ENCODE data around the gene PCDHGB2. TPM values are rescaled to one million over a fixed set of nuclear protein-coding genes. Genes with fewer than 3 reads are reported as not detected.
"Not testable (repeated sequence)": the region's sequence is repeated elsewhere in the genome, so short reads cannot be mapped to it uniquely, and the experiment has no call there.

The PCDHGB2 gene
- total RNA-seq (2021) (4.1 to 5.5 TPM (median 5.2 TPM) in 3 replicates), Bru-seq, nascent RNA (percentile 80 among the genes with signal in this experiment)
- long read RNA-seq, experiment 1: 0 reads
- long read RNA-seq, experiment 2, partial matches to known transcripts: 0 of 2 reads
- long read RNA-seq, experiment 2, other reads (novel, unspliced or antisense): 0 of 2 reads
- long read RNA-seq, experiment 3: 0 reads

DNA sequence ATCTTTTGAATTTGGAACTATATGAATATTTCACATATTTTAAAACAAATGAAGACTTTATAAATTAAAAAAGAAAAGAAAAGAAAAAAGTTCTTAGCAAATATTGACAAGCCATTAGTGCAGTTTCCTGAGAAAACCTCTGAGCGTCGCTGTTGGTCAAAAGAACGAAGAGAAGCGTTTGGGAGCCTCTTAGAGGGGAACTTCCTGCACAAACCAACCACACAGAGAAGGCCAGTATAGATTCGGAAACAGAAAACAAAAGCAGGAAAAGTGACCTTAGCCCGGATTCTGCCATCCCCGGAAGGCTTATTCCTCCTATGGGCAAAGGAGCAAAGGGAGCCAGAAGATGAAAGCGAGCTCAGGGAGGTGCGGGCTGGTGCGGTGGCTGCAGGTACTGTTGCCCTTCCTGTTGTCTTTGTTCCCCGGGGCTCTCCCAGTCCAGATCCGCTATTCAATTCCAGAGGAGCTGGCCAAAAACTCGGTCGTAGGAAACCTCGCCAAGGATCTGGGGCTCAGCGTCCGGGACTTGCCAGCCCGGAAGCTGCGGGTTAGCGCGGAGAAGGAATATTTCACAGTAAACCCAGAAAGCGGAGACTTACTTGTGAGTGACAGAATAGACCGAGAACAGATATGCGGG is at the start of gene PCDHGB2:
TSS of gene PCDHGB2 (plus strand) at position 205 of the 637 bp plus-strand sequence. CDS start at position 347, 142 bp downstream.
- peak; percentile 83 for ATAC-seq
- peaks cover 27% of the 10 kb centered on the region for H3K4me1 Mint-ChIP-seq
- peaks cover 62% of the 10 kb centered on the region for H3K9me3 Mint-ChIP-seq
- TF ChIP-seq OVOL2 (CRISPR knock-in tag; IDR thresholded peaks at IDR 0.05; ENCODE audit: borderline replicate concordance): no peak
- TF ChIP-seq, protein P1, sequence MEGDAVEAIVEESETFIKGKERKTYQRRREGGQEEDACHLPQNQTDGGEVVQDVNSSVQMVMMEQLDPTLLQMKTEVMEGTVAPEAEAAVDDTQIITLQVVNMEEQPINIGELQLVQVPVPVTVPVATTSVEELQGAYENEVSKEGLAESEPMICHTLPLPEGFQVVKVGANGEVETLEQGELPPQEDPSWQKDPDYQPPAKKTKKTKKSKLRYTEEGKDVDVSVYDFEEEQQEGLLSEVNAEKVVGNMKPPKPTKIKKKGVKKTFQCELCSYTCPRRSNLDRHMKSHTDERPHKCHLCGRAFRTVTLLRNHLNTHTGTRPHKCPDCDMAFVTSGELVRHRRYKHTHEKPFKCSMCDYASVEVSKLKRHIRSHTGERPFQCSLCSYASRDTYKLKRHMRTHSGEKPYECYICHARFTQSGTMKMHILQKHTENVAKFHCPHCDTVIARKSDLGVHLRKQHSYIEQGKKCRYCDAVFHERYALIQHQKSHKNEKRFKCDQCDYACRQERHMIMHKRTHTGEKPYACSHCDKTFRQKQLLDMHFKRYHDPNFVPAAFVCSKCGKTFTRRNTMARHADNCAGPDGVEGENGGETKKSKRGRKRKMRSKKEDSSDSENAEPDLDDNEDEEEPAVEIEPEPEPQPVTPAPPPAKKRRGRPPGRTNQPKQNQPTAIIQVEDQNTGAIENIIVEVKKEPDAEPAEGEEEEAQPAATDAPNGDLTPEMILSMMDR (IDR thresholded peaks at IDR 0.05): peak; percentile 65
- TF ChIP-seq, protein P2, sequence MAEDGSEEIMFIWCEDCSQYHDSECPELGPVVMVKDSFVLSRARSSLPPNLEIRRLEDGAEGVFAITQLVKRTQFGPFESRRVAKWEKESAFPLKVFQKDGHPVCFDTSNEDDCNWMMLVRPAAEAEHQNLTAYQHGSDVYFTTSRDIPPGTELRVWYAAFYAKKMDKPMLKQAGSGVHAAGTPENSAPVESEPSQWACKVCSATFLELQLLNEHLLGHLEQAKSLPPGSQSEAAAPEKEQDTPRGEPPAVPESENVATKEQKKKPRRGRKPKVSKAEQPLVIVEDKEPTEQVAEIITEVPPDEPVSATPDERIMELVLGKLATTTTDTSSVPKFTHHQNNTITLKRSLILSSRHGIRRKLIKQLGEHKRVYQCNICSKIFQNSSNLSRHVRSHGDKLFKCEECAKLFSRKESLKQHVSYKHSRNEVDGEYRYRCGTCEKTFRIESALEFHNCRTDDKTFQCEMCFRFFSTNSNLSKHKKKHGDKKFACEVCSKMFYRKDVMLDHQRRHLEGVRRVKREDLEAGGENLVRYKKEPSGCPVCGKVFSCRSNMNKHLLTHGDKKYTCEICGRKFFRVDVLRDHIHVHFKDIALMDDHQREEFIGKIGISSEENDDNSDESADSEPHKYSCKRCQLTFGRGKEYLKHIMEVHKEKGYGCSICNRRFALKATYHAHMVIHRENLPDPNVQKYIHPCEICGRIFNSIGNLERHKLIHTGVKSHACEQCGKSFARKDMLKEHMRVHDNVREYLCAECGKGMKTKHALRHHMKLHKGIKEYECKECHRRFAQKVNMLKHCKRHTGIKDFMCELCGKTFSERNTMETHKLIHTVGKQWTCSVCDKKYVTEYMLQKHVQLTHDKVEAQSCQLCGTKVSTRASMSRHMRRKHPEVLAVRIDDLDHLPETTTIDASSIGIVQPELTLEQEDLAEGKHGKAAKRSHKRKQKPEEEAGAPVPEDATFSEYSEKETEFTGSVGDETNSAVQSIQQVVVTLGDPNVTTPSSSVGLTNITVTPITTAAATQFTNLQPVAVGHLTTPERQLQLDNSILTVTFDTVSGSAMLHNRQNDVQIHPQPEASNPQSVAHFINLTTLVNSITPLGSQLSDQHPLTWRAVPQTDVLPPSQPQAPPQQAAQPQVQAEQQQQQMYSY (CRISPR knock-in tag; IDR thresholded peaks at IDR 0.05): peak; percentile 47; the same call in 1 of the 2 replicates
- H3K27me3 Mint-ChIP-seq (ENCODE audit: low read depth): peaks cover 22% of the 10 kb centered on the region; the same call in 1 of the 2 replicates
- H3K36me3 Mint-ChIP-seq: peaks cover 68% of the 10 kb centered on the region
- DNase-seq (ENCODE audit: low spot score): peak; percentile 46
- peak within 1 kb of the TSS; percentile 60 for H3K4me3 Mint-ChIP-seq
- H3K27ac Mint-ChIP-seq: peak within 1 kb of the TSS; percentile 96
- ChIA-PET CTCF (interaction anchor here (0.6 to 1.6 kb wide), 27 partner anchors 9 to 207 kb away, joined by 3 to 16 read pairs (median 5); partner anchors contain the start of genes PCDHB10, PCDHB14, PCDHB15 and PCDHB16), POLR2A (no interaction called here)

DNA sequence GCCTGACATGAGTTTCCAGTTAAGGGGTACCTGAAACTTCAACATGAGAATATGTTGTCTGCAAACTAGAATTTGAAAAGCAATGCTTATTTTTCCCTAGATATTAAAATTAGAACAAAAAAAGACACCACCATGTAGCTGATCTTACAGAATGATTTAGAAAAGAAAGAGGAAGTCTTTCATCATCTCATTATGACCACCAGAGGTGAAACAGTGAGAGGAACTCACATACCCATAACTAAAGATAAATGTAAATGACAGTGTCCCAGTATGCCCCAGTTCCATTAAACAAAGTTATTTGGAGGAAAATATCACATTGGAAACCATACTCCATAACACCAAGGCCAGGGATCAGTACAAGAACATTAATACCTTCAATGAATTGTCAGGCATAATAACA is 46.1 kb upstream of the PCDHGB2 start:
- H3K27ac Mint-ChIP-seq: no peak overlapping the region
- peaks cover 8% of the 10 kb centered on the region for H3K4me1 Mint-ChIP-seq
- TF ChIP-seq, protein P3, sequence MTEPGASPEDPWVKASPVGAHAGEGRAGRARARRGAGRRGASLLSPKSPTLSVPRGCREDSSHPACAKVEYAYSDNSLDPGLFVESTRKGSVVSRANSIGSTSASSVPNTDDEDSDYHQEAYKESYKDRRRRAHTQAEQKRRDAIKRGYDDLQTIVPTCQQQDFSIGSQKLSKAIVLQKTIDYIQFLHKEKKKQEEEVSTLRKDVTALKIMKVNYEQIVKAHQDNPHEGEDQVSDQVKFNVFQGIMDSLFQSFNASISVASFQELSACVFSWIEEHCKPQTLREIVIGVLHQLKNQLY (CRISPR knock-in tag; IDR thresholded peaks at IDR 0.05): no peak
- TF ChIP-seq, protein P4, sequence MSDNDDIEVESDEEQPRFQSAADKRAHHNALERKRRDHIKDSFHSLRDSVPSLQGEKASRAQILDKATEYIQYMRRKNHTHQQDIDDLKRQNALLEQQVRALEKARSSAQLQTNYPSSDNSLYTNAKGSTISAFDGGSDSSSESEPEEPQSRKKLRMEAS (CRISPR knock-in tag; IDR thresholded peaks at IDR 0.05): no peak
- no peak for TF ChIP-seq FOXP1 (CRISPR knock-in tag; IDR thresholded peaks at IDR 0.05; ENCODE audit: borderline replicate concordance)
- TF ChIP-seq, protein P5, sequence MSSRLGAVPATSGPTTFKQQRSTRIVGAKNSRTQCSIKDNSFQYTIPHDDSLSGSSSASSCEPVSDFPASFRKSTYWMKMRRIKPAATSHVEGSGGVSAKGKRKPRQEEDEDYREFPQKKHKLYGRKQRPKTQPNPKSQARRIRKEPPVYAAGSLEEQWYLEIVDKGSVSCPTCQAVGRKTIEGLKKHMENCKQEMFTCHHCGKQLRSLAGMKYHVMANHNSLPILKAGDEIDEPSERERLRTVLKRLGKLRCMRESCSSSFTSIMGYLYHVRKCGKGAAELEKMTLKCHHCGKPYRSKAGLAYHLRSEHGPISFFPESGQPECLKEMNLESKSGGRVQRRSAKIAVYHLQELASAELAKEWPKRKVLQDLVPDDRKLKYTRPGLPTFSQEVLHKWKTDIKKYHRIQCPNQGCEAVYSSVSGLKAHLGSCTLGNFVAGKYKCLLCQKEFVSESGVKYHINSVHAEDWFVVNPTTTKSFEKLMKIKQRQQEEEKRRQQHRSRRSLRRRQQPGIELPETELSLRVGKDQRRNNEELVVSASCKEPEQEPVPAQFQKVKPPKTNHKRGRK (CRISPR knock-in tag; IDR thresholded peaks at IDR 0.05; ENCODE audit: borderline replicate concordance): no peak
- no peak for TF ChIP-seq JAZF1 (CRISPR knock-in tag; IDR thresholded peaks at IDR 0.05)
- TF ChIP-seq ZNF396 (CRISPR knock-in tag; IDR thresholded peaks at IDR 0.05; ENCODE audit: borderline replicate concordance): no peak
- TF ChIP-seq SMAD3 (CRISPR knock-in tag; IDR thresholded peaks at IDR 0.05; ENCODE audit: borderline replicate concordance): no peak
- ChIA-PET POLR2A (interaction anchor here (0.6 kb wide), 1 partner anchor 69 kb away, joined by 5 read pairs; no protein-coding TSS in a partner anchor), CTCF (interaction anchor here (0.6 to 1.6 kb wide), 3 partner anchors 68 to 250 kb away, joined by 3 to 4 read pairs (median 4); partner anchors contain the start of genes PCDHB15 and PCDHB9)
- ATAC-seq: no peak
- no peak overlapping the region for H3K4me3 Mint-ChIP-seq
- H3K36me3 Mint-ChIP-seq: peaks cover 29% of the 10 kb centered on the region
- DNase-seq (ENCODE audit: low spot score): no peak
- peaks cover 4% of the 10 kb centered on the region; the same call in 1 of the 2 replicates for H3K27me3 Mint-ChIP-seq (ENCODE audit: low read depth)
- peaks cover 12% of the 10 kb centered on the region for H3K9me3 Mint-ChIP-seq

DNA sequence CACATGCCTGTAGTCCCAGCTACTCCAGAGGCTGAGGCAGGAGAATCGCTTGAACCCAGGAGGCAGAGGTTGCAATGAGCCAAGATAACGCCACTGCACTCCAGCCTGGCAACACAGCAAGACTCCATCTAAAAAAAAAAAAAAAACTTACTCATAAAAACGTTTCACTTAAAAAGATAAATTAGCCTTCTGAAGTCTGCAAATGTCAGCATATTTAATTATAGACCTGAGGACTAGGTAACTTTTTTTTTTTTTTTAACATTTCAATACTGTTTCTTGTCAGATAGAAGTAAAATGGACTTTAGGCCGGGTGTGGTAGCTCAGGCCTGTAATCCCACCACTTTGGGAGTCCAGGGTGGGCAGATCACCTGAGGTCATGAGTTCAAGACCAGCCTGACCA is 42.8 kb upstream of the PCDHGB2 start:
- Mint-ChIP-seq H3K9me3 (peaks cover 28% of the 10 kb centered on the region), H3K36me3 (peaks cover 48% of the 10 kb centered on the region), H3K4me1 (peaks cover 24% of the 10 kb centered on the region), H3K27me3 (ENCODE audit: low read depth) (peaks cover 24% of the 10 kb centered on the region)
- CTCF ChIA-PET: interaction anchor here (0.7 to 4.9 kb wide), 3 partner anchors 72 to 660 kb away, joined by 4 to 37 read pairs (median 4); partner anchors contain the start of genes PCDHB15 and PCDHB16
- H3K27ac Mint-ChIP-seq; POLR2A ChIA-PET; DNase-seq (ENCODE audit: low spot score); ATAC-seq; H3K4me3 Mint-ChIP-seq: not testable (repeated sequence)

Data from WTC11 (cell line).